HepG2 (cell line): ENCODE measurements around the gene SLA2. TPM values are rescaled to one million over a fixed set of nuclear protein-coding genes. Genes with fewer than 3 reads are reported as not detected.

Experiments
- BCL3 ChIP-seq: sonication (generic); formaldehyde crosslinking; IDR thresholded peaks from 2 replicates; pipeline ENCODE4 v1.5.1; 2020; ENCODE audit warnings: mild to moderate bottlenecking, missing genetic modification reagents, moderate library complexity
- CEBPG ChIP-seq: IDR thresholded peaks from 2 replicates; pipeline ENCODE4 v1.6.1; 2016
- IRF1 ChIP-seq: sonication (generic); formaldehyde crosslinking; IDR thresholded peaks from 2 replicates; pipeline ENCODE4 v1.4.0; 2020; ENCODE audit warnings: low read depth, mild to moderate bottlenecking, missing genetic modification reagents
- MEIS2 ChIP-seq: sonication (generic); formaldehyde crosslinking; IDR thresholded peaks from 2 replicates; pipeline ENCODE4 v1.9.0; 2021; ENCODE audit warnings: mild to moderate bottlenecking, missing genetic modification reagents
- MLX ChIP-seq: IDR thresholded peaks from 2 replicates; pipeline ENCODE4 v1.6.1; 2016
- MTA3 ChIP-seq: sonication (generic); formaldehyde crosslinking; IDR thresholded peaks from 2 replicates; pipeline ENCODE4 v1.4.0; 2020; ENCODE audit warnings: missing genetic modification reagents
- ZFP37 ChIP-seq: sonication (generic); formaldehyde crosslinking; IDR thresholded peaks from 2 replicates; pipeline ENCODE4 v1.4.0; 2020; ENCODE audit warnings: missing genetic modification reagents, borderline replicate concordance
- ZKSCAN1 ChIP-seq: fragments of 150-350 bp; IDR thresholded peaks from 2 replicates; pipeline ENCODE4 v1.6.1; 2014; ENCODE audit warnings: low read length
- ZMYM3 ChIP-seq: sonication (generic); formaldehyde crosslinking; IDR thresholded peaks from 2 replicates; pipeline ENCODE4 v1.5.1; 2020; ENCODE audit warnings: mild to moderate bottlenecking, missing genetic modification reagents
- ZNF264 ChIP-seq: sonication (generic); formaldehyde crosslinking; IDR thresholded peaks from 2 replicates; pipeline ENCODE4 v1.4.0; 2020; ENCODE audit warnings: missing genetic modification reagents
- ZNF430 ChIP-seq: sonication (generic); formaldehyde crosslinking; IDR thresholded peaks from 2 replicates; pipeline ENCODE4 v1.9.0; 2021; ENCODE audit warnings: mild to moderate bottlenecking, missing genetic modification reagents
- ZNF557 ChIP-seq: sonication (generic); formaldehyde crosslinking; IDR thresholded peaks from 2 replicates; pipeline ENCODE4 v1.4.0; 2020; ENCODE audit warnings: missing genetic modification reagents
- ZNF564 ChIP-seq: sonication (generic); formaldehyde crosslinking; IDR thresholded peaks from 2 replicates; pipeline ENCODE4 v1.8.1; 2023; ENCODE audit warnings: mild to moderate bottlenecking, missing genetic modification reagents
- ZNF576 ChIP-seq: sonication (generic); formaldehyde crosslinking; IDR thresholded peaks from 2 replicates; pipeline ENCODE4 v1.4.0; 2020; ENCODE audit warnings: mild to moderate bottlenecking, missing genetic modification reagents
- ZNF720 ChIP-seq: sonication (generic); formaldehyde crosslinking; IDR thresholded peaks from 2 replicates; pipeline ENCODE4 v1.4.0; 2020; ENCODE audit warnings: missing genetic modification reagents
- ZUFSP ChIP-seq: sonication (generic); formaldehyde crosslinking; IDR thresholded peaks from 2 replicates; pipeline ENCODE4 v1.9.0; 2021; ENCODE audit warnings: missing genetic modification reagents, mild to moderate bottlenecking, borderline replicate concordance
- ZXDC ChIP-seq: sonication (generic); formaldehyde crosslinking; IDR thresholded peaks from 2 replicates; pipeline ENCODE4 v1.5.0; 2020; ENCODE audit warnings: mild to moderate bottlenecking, missing genetic modification reagents
- polyA plus RNA-seq, 8 experiments: library from polyadenylated mRNA; depleted of rRNA in 3 of 8; stranded (reverse) in 7 of 8; unstranded in 1 of 8; fragments of >200 nt; fragmentation: Illumina TruSeq in 4 of 8; extraction: Trizol in 4 of 8; gene quantifications; 2 replicates each; pipeline versions ENCODE4 v1.2.1 to v1.2.3, GENCODE V29; 2011 to 2016; ENCODE audit warnings: low read depth in 4 of 8, missing spikeins in 1 of 8, mixed read lengths in 1 of 8; ENCODE audit not compliant: insufficient read depth in 1 of 8
- total RNA-seq, 5 experiments: library from RNA; depleted of rRNA; stranded (reverse); fragments of >200 nt; fragmentation: Illumina TruSeq; extraction: Trizol; gene quantifications; 2 replicates each; pipeline ENCODE4 v1.2.3, GENCODE V29; 2016; ENCODE audit warnings: low read depth in 1 of 5
- TF ChIP-seq, protein P1 (sequence below): IDR thresholded peaks from 2 replicates; pipeline ENCODE4 v1.6.1; 2012; ENCODE audit warnings: low read depth, low read length, improper control_type of control experiment

The SLA2 gene
- total and polyA plus RNA-seq, 2 of the 13 experiments (the other 11 are each of a cell fraction or from before 2014, with no cell fraction given) = 1.6 to 3.6 TPM

- TF ChIP-seq, protein P1, sequence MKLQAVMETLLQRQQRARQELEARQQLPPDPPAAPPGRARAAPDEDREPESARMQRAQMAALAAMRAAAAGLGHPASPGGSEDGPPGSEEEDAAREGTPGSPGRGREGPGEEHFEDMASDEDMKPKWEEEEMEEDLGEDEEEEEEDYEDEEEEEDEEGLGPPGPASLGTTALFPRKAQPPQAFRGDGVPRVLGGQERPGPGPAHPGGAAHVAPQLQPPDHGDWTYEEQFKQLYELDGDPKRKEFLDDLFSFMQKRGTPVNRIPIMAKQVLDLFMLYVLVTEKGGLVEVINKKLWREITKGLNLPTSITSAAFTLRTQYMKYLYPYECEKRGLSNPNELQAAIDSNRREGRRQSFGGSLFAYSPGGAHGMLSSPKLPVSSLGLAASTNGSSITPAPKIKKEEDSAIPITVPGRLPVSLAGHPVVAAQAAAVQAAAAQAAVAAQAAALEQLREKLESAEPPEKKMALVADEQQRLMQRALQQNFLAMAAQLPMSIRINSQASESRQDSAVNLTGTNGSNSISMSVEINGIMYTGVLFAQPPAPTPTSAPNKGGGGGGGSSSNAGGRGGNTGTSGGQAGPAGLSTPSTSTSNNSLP = peak; percentile 86
- TF ChIP-seq CEBPG (CRISPR knock-in tag) = peak; percentile 86
- no peak for TF ChIP-seq IRF1 (CRISPR knock-in tag)
- no peak for TF ChIP-seq MTA3 (CRISPR knock-in tag)
- TF ChIP-seq ZNF576 (CRISPR knock-in tag) = no peak
- no peak for TF ChIP-seq ZFP37 (CRISPR knock-in tag)
- TF ChIP-seq MEIS2 (CRISPR knock-in tag) = no peak
- TF ChIP-seq ZKSCAN1 = no peak
- no peak for TF ChIP-seq BCL3 (CRISPR knock-in tag)
- no peak for TF ChIP-seq ZNF564 (CRISPR knock-in tag)
- TF ChIP-seq ZNF430 (CRISPR knock-in tag) = no peak
- TF ChIP-seq ZUFSP (CRISPR knock-in tag) = no peak
- TF ChIP-seq ZNF264 (CRISPR knock-in tag) = peak; percentile 50; the same call in 1 of the 2 replicates
- TF ChIP-seq ZMYM3 (CRISPR knock-in tag) = no peak
- no peak for TF ChIP-seq ZNF557 (CRISPR knock-in tag)
- 0 out of 2 replicates have a peak, but pooled peaks have one; percentile 15 for TF ChIP-seq MLX (CRISPR knock-in tag)
- TF ChIP-seq ZXDC = no peak; the same call in 1 of the 2 replicates
- TF ChIP-seq ZNF720 (CRISPR knock-in tag) = no peak
Observed at GRCh38 chr20:36647196-36648121, 1.5 kb upstream of the SLA2 start (continued).
